HG02981 (cell line): ENCODE results near the gene PDXK.
A peak's percentile ranks its signal among the peaks of the same experiment; 100 is the strongest.
"Not testable (repeated sequence)": the region's sequence is repeated elsewhere in the genome, so short reads cannot be mapped to it uniquely, and the experiment has no call there.

ENCODE experiments used
- ATAC-seq: cut with Tn5 transposase; IDR thresholded peaks from one replicate; pipeline ENCODE4 v1.9.1; 2021; ENCODE audit warnings: mild to moderate bottlenecking, moderate library complexity; ENCODE audit not compliant: unreplicated experiment

Gene PDXK

GRCh38 chr21:43718872-43719747, at the start of gene PDXK:
TSS of gene PDXK (plus strand) at chr21:43719129. CDS start at chr21:43719295, 166 bp downstream.
- peak; percentile 70 for ATAC-seq

- no peak for ATAC-seq
Observed at GRCh38 chr21:43669828-43670605, 48.9 kb upstream of the PDXK start.

- no peak for ATAC-seq
Observed at GRCh38 chr21:43675871-43676270, 43.1 kb upstream of the PDXK start.

- no peak for ATAC-seq
Observed at GRCh38 chr21:43676391-43676790, 42.5 kb upstream of the PDXK start.

GRCh38 chr21:43679951-43680350, 39.0 kb upstream of the PDXK start:
- ATAC-seq = no peak

- ATAC-seq = not testable (repeated sequence)
Observed at GRCh38 chr21:43680421-43680820, 38.5 kb upstream of the PDXK start.

GRCh38 chr21:43681650-43682049, 37.3 kb upstream of the PDXK start:
- ATAC-seq = no peak

GRCh38 chr21:43684424-43684823, 34.5 kb upstream of the PDXK start:
- no peak for ATAC-seq

- no peak for ATAC-seq
Observed at GRCh38 chr21:43686811-43687565, 31.9 kb upstream of the PDXK start.

GRCh38 chr21:43687566-43688399, 31.1 kb upstream of the PDXK start:
- no peak for ATAC-seq

- no peak for ATAC-seq
Observed at GRCh38 chr21:43688906-43689305, 30.0 kb upstream of the PDXK start.

GRCh38 chr21:43689556-43690337, 29.2 kb upstream of the PDXK start:
- ATAC-seq = no peak

GRCh38 chr21:43690346-43690745, 28.6 kb upstream of the PDXK start:
- no peak for ATAC-seq

- no peak for ATAC-seq
Observed at GRCh38 chr21:43691086-43691795, 27.7 kb upstream of the PDXK start.

- no peak for ATAC-seq
Observed at GRCh38 chr21:43691801-43692200, 27.1 kb upstream of the PDXK start.

GRCh38 chr21:43692949-43693348, 26.0 kb upstream of the PDXK start:
- no peak for ATAC-seq

- no peak for ATAC-seq
Observed at GRCh38 chr21:43693981-43694380, 24.9 kb upstream of the PDXK start.

- no peak for ATAC-seq
Observed at GRCh38 chr21:43694437-43695079, 24.4 kb upstream of the PDXK start.
